ENCODE results near the gene SCN9A. TPM values are rescaled to one million over a fixed set of nuclear protein-coding genes. Genes with fewer than 3 reads are reported as not detected.
"Not testable (repeated sequence)": the region's sequence is repeated elsewhere in the genome, so short reads cannot be mapped to it uniquely, and the experiment has no call there.

The SCN9A gene
- total and polyA plus RNA-seq, 8 donors = 11.8 to 18.4 (median 13.0) TPM

DNA sequence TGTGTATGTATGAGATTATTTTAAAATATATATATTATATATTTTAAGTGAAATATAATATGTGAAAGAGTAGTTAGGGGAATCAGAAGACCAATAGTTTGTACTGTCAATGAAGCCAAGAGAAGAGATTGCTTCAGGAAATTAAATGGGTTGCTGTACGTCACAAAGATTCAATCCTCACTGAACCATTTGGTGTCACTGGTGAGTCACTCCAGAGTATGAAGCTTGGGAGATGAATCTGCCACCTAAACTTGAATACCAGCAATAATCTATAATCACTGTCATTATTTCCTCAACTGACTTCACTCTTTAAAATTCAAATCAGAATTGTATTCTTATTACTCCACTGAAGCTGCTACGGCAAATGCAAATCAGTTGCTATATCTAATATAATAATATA lies 41.9 kb upstream of the SCN9A start:
- Histone ChIP-seq H3K27me3 (no peaks in the 10 kb centered on the region), H3K9me3 (no peaks in the 10 kb centered on the region), H3K4me1 (no peaks in the 10 kb centered on the region), H3K4me3 (no peak overlapping the region), H3K27ac (no peak overlapping the region), H3K36me3 (no peaks in the 10 kb centered on the region)
- TF ChIP-seq, protein P1, sequence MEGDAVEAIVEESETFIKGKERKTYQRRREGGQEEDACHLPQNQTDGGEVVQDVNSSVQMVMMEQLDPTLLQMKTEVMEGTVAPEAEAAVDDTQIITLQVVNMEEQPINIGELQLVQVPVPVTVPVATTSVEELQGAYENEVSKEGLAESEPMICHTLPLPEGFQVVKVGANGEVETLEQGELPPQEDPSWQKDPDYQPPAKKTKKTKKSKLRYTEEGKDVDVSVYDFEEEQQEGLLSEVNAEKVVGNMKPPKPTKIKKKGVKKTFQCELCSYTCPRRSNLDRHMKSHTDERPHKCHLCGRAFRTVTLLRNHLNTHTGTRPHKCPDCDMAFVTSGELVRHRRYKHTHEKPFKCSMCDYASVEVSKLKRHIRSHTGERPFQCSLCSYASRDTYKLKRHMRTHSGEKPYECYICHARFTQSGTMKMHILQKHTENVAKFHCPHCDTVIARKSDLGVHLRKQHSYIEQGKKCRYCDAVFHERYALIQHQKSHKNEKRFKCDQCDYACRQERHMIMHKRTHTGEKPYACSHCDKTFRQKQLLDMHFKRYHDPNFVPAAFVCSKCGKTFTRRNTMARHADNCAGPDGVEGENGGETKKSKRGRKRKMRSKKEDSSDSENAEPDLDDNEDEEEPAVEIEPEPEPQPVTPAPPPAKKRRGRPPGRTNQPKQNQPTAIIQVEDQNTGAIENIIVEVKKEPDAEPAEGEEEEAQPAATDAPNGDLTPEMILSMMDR (IDR thresholded peaks at IDR 0.05) = no peak
- intact Hi-C loops (cut with DNase I) = no loop called here
- ATAC-seq (no peak), DNase-seq (peak in 1 of 4 donors; percentile 29)

DNA sequence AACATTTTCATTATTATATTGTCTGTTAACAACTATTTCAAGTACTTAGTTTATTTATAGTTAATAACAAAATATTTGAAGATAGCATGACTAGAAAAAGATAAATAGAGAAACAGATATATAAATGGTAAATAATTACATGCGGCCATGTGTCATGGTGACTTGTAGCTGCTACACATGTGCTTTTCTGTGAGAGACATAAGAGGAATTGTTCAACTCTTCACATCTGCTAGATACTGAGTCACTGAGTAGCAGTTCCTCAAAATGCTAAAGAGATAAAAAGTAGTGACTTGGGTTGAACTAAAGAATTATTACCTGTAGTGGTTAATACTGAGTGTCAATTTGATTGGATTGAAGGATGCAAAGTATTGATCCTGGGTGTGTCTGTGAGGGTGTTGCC lies 37.5 kb upstream of the SCN9A start:
- Histone ChIP-seq H3K4me1 (no peaks in the 10 kb centered on the region), H3K9me3 (no peaks in the 10 kb centered on the region), H3K27me3 (no peaks in the 10 kb centered on the region), H3K27ac (no peak overlapping the region), H3K36me3 (no peaks in the 10 kb centered on the region), H3K4me3 (no peak overlapping the region)
- intact Hi-C loops (cut with DNase I) = no loop called here
- ATAC-seq (no peak), DNase-seq (no peak)
- TF ChIP-seq, protein P1 (IDR thresholded peaks at IDR 0.05) = no peak

DNA sequence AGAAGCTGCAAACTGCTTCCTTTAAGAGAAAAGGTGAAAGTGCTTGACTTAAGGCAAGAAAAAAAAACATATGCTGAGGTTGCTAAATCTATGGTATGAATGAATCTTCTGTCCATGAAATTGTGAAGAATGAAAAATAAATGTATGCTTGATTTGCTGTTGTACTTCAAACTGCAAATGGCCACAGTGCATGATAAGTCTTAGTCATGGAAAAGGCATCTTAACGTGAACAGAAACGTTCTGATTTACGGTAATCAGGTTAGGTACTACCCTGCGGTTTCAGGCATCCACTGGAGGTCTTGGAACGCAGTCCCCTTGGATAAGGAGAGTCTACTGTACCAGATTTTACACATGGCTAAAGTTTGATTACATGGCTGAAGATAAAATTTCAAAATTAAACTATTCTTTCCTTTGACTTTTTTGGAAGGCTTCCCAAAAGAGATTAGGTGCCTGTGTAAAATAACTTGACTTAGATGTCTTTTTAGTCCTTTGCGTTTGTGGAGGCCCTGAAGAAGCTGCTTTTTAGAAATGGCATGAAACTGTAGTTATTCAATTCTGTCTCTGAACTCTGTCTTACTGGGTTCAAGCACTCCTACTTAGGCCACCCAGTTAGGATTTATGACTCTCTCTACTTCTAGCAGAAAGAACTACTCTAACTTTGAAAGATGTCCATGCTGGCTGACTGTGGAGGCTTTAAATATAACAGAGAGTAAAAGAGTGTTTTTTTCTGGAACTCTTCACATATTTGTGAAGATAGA lies 35.9 kb upstream of the SCN9A start:
- no peaks in the 10 kb centered on the region for H3K36me3 ChIP-seq
- no peaks in the 10 kb centered on the region for H3K4me1 ChIP-seq
- no peak overlapping the region for H3K27ac ChIP-seq
- DNase-seq = peak in 1 of 4 donors; percentile 5
- H3K9me3 ChIP-seq = no peaks in the 10 kb centered on the region
- ATAC-seq = no peak
- intact Hi-C loops (cut with DNase I) = no loop called here
- no peaks in the 10 kb centered on the region for H3K27me3 ChIP-seq
- TF ChIP-seq, protein P1 (IDR thresholded peaks at IDR 0.05) = no peak
- H3K4me3 ChIP-seq = no peak overlapping the region

DNA sequence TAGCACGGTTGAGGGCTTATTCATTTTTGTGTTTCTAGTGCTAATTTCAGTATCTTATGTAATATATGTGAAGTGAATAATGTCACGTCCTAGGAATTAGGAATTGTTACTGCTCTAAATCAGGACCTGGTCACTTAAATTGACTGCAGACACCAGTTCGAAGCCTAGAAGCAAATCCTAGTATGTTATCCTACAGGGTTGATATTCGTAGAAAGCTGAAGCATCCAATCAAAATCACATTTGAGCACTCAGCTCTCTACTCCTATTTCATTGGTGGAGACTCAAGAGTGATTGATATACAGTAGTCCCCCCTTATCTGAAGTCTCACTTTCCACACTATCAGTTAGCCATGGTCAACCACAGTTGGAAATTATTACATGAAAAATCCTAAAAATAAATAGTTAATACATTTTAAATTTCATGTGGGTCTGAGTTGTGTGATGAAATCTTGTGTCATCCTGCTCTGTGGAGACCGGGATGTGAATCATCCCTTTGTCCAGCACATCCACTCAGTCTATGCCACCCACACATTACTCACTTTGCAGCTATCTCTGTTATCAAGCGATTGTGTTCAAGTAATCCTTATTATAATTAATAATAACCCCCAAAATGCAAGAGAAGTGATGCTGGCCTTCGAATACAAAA lies 35.2 kb upstream of the SCN9A start:
- intact Hi-C loops (cut with DNase I) = no loop called here
- no peak overlapping the region for H3K27ac ChIP-seq
- TF ChIP-seq, protein P1 (IDR thresholded peaks at IDR 0.05) = no peak
- no peaks in the 10 kb centered on the region for H3K27me3 ChIP-seq
- no peaks in the 10 kb centered on the region for H3K9me3 ChIP-seq
- no peaks in the 10 kb centered on the region for H3K4me1 ChIP-seq
- H3K4me3 ChIP-seq = no peak overlapping the region
- no peaks in the 10 kb centered on the region for H3K36me3 ChIP-seq
- DNase-seq = no peak
- peak; percentile 67 for ATAC-seq

DNA sequence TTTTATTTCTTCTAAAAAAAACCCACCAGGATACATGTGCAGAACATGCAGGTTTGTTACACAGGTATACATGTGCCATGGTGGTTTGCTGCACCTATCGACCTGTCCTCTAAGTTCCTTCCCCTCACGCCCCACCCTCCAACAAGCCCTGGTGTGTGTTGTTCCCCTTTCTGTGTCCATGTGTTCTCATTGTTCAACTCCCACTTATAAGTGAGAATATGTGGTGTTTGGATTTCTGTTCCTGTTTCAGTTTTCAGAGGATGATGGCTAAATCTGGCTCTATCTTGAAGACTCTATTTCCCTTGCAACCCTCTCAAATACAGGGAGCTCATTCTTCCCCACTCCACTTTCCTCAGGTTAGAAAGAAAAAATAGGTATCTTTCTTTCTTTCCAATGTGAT lies 32.0 kb upstream of the SCN9A start:
- peak in 1 of 4 donors; percentile 12 for DNase-seq
- H3K4me1 ChIP-seq; intact Hi-C loops (cut with DNase I): not testable (repeated sequence)

More for the DNA sequence above, 32.0 kb upstream of the SCN9A start:
- H3K9me3 ChIP-seq, H3K36me3 ChIP-seq, ATAC-seq, H3K27ac ChIP-seq, H3K4me3 ChIP-seq, H3K27me3 ChIP-seq: not testable (repeated sequence)
